Measurements from ENCODE around the gene P2RX4. TPM values are rescaled to one million over a fixed set of nuclear protein-coding genes. Genes with fewer than 3 reads are reported as not detected.
"Not testable (repeated sequence)": the region's sequence is repeated elsewhere in the genome, so short reads cannot be mapped to it uniquely, and the experiment has no call there.

The P2RX4 gene, protein sequence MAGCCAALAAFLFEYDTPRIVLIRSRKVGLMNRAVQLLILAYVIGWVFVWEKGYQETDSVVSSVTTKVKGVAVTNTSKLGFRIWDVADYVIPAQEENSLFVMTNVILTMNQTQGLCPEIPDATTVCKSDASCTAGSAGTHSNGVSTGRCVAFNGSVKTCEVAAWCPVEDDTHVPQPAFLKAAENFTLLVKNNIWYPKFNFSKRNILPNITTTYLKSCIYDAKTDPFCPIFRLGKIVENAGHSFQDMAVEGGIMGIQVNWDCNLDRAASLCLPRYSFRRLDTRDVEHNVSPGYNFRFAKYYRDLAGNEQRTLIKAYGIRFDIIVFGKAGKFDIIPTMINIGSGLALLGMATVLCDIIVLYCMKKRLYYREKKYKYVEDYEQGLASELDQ
- polyA plus RNA-seq (2014; cell fraction: cytosol; rRNA removed): 1.1 and 6.1 TPM in 2 replicates
- polyA plus RNA-seq (2014; cell fraction: nucleus; rRNA removed): 2.0 and 7.7 TPM in 2 replicates

DNA sequence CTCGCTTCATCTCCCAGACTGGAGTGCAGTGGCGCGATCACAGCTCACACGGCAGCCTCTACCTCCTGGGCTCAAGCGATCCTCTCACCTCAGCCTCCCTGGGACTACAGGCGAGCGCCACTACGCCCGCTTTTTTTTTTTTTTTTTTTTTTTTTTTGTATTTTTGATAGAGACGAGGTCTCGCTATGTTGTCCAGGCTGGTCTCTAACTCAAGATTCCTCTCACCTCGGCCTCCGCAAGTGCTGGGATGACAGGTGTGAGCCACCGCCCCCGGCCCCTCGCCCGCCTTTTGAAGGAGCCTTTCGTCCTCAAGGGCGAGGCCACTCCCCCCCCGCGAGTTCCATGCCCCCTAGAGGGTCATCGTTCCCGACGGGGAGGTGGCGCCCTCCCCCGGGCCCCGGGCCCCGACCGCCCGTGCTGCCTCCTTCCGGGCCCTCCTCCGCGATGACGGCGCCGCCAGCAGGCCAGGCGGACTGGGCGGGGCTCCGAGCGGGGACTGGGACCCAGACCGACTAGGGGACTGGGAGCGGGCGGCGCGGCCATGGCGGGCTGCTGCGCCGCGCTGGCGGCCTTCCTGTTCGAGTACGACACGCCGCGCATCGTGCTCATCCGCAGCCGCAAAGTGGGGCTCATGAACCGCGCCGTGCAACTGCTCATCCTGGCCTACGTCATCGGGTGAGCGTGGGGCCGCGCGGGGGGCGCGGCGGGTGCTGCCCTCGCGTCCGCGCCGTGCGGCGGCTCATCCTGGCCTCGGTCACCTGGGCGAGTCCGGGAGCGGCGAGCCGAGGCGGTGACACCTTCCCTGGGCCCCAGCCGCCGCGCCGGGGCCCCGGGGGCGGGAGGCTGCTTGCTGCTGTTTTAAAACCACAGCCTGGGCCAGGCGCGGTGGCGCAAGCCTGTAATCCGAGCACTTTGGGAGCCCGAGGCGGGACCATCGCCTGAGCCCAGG, at the start of gene P2RX4:
Gene P2RX4, plus strand, starts transcription at position 506 of the 949 bp plus-strand sequence. Its CDS starts 36 bp downstream, at position 542.
- peak; percentile 65 for DNase-seq (ENCODE audit: low spot score)

DNA sequence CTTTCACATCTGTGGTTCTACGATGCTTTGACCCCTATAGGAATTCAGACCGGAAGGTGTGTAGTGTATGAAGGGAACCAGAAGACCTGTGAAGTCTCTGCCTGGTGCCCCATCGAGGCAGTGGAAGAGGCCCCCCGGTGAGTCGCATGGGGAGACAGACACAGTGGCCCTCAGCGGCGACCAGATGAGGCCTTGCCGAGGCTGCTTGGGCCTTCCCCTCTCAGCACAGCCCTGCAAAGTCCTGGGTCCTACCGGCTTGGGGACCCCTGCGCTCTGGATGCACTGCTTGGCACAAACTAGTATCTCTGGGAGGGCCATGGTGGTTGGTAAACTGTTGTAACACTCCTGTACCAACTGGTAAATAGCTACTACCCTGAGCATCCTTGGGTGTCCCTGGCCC, 47.5 kb upstream of the P2RX4 start:
- DNase-seq (ENCODE audit: low spot score): no peak

DNA sequence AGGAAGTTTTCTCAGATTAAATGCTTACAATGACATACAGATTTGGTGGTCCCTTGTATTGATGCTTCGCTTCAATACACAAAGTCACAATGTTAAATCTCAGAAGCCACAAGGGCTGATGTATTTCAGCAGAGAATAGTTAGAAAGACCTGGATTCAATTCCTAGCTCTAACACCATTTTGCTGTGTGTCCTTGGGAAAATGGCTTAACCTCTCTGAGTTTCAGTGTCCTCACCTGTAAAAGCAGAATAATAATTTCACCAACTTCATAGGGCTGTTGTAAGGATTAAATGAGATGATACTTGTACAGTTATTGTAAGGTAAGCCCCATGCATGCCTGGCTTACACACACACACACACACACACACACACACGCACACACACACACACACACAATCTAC, 46.9 kb upstream of the P2RX4 start:
- no peak for DNase-seq (ENCODE audit: low spot score)

DNA sequence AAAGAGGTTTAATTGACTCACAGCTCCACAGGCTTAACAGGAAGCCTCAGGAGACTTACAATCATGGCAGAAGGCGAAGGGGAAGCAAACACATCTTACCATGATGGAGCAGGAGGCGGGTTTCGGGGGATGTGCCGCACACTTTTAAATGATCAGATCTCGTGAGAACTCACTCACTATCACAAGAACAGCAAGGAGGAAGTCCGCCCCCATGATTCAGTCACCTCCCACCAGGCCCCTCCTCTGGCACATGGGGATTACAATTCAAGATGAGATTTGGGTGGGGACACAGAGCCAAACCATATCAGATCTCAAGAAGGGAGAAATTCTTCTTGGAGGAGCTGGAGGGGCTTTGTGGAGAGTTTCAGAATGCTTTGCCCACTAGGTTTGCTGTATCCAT, 45.1 kb upstream of the P2RX4 start:
- not testable (repeated sequence) for DNase-seq (ENCODE audit: low spot score)

DNA sequence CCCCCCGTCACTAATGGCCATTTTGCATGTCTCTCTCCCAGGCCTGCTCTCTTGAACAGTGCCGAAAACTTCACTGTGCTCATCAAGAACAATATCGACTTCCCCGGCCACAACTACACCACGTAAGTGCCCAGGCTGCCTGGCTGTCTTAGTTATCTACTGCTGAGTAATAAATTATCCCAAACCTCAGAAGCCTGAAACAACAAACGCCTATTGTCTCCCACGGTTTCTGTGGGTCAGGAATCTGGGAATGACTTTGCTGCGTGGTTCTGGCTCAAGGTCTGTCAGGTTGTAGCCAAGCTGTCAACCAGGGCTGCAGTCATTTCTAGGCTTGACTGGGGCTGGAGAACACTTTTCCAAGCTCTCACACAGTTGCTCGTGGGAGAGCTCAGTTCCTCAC, 44.6 kb upstream of the P2RX4 start:
- no peak for DNase-seq (ENCODE audit: low spot score)

DNA sequence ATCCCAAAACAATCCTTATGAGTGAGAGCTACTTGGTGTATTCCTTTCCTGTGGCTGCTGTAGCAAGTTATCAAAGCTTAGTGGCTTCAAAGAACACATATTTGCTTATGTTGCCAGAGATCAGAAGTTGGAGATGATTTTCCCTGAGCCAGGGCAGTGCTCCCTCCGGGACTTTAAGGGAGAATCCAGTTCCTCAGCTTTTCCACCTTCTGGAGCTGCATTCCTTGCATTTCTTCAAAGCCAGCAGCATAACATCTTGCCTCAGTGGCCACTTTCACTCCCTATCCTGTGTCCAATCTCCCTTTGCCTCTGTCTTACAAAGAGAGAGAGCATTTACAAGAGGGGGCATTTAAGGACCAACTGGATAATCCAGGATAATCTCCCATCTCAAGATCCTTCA, 43.6 kb upstream of the P2RX4 start:
- no peak for DNase-seq (ENCODE audit: low spot score)

DNA sequence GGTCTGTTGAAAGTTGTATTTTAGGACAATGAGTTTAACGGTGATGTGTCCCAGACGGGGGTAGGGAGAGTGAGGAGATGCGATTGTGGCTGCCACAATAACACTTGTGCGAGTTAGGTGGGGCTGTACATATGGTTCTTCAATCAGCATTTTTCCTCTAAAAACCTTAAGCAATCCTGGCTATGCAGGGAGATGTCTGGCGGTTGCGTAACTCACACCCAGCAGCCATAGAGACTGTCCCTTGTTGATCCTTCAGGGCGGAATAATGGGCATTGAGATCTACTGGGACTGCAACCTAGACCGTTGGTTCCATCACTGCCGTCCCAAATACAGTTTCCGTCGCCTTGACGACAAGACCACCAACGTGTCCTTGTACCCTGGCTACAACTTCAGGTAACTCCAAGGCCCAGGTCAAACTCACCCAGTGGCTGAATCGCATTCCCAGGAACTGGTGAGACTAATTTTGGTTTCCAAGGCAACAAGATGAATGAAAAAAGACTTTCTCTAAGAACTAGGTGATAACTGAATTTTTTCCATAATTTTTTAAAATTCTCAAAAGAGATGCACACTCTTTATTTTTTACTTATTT, 42.6 kb upstream of the P2RX4 start:
- DNase-seq (ENCODE audit: low spot score): no peak

DNA sequence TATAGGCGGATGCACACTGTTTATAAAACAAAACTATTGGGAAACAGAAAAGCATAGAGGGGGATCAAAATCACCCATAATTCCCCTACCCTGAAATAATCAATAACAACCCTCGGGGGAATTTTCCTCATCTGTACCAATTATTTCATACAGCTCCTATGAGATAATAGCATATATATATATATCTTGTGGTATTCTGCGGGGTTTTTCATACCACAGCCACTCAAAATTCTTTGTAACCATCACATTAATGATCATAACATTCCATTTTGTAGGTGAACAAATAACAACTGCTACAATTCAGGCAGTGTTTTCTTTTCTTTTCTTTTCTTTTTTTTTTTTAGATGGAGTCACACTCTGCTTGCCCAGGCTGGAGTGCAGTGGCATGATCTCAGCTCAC, 42.0 kb upstream of the P2RX4 start:
- DNase-seq (ENCODE audit: low spot score): no peak

DNA sequence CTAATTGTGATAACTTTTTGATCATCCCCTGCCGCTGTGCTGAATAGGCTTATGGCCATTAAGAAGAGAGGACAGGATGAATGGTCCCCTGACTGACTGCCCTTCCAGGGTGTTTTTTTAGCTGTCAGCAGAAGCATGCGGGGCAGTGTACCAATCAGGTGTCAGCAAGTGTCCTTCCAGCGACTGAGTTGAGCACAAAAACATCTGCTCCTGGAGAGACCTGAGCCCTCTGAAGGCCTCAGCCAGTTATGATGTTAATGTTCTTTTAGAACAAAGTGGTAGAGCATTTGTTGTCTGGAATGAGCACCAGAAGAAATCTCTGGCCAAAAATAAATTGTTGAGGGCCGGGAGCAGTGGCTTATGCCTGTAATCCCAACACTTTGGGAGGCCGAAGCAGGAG, 39.8 kb upstream of the P2RX4 start:
- no peak for DNase-seq (ENCODE audit: low spot score)

DNA sequence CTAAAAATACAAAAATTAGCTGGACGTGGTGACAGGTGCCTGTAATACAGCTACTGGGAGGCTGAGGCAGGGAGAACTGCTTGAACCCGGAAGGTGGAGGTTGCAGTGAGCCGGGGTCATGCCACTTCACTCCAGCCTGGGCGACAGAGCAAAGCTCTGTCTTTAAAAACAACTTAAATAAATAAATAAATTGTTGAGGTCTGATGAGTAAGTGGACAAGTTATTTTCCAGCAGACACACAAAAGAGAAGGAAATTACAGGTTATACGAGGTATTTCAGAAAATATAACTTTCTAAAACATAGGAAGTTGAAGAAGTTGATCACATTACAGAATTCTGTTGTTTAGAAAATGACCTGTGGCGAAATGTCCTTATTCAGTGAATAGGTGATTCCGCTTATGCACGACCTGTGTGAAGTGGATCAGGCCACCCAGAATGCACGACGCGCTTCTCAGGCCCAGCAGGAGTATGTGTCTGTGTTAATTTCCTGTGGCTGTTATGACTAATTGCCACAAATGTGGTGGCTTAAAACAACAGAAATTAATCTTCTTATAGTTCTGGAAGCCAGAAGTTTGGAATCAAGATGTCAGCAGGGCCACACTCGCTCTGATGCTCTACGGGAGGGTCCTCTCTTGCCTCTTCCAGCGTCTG, 39.2 kb upstream of the P2RX4 start:
- DNase-seq (ENCODE audit: low spot score): no peak

DNA sequence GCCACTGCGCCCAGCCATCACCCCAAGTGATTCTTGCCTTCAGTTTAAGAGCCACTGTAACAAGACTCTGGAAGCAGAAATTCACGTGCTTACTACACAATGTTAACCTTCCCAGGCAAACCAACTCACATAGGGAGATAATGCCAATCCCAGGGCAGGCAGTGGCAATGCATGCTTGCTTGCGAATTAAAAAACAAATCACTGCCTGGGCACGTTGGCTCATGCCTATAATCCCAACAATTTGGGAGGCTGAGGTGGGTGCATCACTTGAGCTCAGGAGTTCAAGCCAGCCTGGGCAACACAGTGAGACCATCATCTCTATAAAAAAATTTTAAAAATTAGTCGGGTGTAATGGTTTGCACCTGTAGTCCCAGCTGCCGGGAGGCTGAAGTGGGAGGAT, 37.8 kb upstream of the P2RX4 start:
- DNase-seq (ENCODE audit: low spot score): no peak

DNA sequence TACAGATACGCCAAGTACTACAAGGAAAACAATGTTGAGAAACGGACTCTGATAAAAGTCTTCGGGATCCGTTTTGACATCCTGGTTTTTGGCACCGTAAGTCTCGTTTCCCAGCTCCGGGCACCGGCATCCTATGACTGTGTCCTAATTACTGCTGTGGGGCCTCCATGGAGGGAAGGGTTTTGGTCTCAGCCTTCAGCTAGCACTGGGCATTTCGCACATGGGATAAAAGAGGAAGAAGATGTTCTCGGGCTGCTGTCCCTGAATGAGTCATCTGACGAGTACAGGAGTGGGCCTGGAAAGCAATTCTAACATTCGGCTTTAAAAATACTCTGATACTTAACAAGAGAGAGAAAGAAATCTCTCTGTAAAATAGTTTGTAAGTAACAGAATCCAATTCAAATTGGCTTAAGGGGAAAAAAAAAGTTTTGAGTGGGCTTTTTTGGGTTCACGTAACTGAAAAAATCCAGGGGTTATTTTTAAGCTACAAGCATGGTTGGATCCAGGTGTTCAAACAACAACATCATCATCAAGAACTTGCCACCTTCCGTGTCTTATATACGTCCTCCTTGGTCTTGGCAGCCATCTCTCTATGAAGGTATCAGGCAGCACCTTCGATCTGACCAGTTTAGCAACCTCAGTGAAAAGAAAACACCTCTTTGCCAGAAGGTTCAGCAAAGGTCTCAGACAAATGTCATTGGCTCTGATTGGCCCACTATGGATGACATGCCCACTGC, 34.4 kb upstream of the P2RX4 start:
- DNase-seq (ENCODE audit: low spot score): no peak

DNA sequence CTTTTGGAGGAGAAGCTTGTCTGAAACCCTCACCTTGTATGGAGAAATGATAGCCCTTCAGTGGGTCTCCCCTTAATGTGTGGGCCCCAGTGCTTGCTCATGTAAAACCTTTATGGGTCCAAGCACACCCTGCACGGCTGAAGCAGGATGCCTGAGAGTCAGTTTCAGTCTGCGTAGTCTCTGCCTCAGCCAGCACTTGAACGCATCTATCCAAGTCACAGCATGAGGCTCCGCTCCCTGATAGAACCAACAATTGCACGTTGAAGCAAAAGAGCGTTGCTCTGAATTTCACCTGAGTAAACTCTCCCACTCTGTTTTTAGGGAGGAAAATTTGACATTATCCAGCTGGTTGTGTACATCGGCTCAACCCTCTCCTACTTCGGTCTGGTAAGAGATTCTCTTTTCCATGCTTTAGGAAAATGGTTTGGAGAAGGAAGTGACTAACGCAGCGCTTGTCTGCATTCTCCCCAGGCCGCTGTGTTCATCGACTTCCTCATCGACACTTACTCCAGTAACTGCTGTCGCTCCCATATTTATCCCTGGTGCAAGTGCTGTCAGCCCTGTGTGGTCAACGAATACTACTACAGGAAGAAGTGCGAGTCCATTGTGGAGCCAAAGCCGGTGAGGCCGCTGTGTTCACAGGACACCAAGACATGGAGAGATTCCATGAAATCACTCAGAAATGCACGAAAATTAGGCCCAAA, 33.0 kb upstream of the P2RX4 start:
- DNase-seq (ENCODE audit: low spot score): no peak

DNA sequence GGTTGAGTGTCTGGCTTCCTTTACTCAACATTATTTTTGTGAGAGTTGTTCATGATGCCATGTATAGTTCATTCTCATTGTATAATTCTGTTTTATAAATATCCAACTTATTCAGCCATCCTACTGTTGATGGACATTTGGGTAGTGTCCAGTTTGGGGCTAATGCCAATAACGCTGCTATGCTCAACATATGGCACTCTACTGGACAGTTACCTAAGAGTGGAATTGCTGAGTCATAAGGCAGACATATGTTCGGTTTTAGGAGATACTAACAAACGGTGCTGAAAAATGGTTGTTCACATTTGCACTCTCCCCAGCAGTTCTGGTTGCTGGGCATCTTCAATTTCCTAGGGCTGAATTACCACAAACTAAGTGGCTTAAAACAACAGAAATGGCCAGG, 28.7 kb upstream of the P2RX4 start:
- no peak for DNase-seq (ENCODE audit: low spot score)

DNA sequence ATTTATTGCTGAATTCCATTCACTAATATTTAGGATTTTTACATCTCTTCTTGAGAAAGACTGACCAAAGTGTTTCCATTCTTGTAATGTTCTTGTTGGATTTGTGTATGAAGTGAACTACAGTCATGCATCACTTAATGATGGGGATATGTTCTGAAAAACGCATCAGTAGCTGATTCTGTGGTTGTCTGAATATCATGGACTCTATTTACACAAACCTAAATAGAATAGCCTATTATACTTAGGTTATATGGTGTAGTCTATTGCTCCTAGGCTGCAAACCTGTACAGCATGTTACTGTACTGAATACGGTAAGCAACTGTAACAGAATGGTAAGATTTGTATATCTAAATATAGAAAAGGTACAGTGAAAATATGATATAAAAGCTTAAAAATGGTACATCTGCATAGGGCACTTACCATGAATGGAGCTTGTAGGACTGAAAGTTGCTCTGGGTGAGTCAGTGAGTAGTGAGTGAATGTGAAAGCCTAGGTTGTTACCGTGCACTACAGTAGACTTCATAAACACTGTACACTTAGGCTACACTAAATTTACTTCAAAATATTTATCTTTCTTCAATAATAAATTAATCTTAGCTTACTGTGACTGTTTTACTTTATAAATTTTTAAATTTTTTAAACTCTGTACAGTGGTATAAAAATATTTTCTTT, 27.6 kb upstream of the P2RX4 start:
- DNase-seq (ENCODE audit: low spot score): no peak

DNA sequence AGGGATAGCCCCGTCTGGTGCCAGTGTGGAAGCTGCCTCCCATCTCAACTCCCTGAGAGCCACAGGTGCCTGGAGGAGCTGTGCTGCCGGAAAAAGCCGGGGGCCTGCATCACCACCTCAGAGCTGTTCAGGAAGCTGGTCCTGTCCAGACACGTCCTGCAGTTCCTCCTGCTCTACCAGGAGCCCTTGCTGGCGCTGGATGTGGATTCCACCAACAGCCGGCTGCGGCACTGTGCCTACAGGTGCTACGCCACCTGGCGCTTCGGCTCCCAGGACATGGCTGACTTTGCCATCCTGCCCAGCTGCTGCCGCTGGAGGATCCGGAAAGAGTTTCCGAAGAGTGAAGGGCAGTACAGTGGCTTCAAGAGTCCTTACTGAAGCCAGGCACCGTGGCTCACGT, 25.5 kb upstream of the P2RX4 start:
- DNase-seq (ENCODE audit: low spot score): no peak

DNA sequence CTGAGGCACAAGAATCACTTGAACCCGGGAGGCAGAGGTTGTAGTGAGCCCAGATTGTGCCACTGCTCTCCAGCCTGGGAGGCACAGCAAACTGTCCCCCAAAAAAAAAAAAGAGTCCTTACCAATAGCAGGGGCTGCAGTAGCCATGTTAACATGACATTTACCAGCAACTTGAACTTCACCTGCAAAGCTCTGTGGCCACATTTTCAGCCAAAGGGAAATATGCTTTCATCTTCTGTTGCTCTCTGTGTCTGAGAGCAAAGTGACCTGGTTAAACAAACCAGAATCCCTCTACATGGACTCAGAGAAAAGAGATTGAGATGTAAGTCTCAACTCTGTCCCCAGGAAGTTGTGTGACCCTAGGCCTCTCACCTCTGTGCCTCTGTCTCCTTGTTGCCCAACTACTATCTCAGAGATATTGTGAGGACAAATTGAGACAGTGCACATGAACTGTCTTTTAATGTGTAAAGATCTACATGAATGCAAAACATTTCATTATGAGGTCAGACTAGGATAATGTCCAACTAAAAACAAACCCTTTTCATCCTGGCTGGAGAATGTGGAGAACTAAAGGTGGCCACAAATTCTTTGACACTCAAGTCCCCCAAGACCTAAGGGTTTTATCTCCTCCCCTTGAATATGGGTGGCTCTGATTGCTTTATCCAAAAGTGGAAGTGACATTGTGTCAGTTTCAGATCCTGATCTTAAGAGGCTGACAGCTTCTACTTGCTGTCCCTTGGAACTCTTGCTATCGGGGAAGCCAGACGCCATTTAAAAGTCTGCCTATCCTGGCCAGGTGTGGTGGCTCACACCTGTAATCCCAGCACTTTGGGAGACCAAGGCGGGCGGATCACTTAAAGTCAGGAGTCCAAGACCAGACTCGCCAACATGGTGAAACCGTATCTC, 24.7 kb upstream of the P2RX4 start:
- no peak for DNase-seq (ENCODE audit: low spot score)

DNA sequence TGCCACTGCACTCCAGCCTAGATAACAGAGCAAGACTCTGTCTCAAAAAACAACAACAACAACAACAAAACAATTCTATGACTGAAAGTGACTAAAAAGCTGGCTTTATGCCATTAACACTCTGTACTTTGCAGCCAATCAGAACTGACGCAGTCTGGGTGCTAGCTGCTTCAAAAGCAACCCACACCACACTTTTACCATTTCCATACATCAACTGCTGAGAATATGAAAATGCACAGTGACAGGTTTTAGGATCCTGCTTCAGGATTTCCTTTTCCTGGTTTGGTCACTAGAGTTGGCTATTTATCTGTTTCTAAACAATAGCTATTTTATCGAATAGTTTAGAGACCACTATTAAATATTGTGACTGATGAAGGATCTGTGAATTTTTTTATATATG, 23.1 kb upstream of the P2RX4 start:
- DNase-seq (ENCODE audit: low spot score): no peak

DNA sequence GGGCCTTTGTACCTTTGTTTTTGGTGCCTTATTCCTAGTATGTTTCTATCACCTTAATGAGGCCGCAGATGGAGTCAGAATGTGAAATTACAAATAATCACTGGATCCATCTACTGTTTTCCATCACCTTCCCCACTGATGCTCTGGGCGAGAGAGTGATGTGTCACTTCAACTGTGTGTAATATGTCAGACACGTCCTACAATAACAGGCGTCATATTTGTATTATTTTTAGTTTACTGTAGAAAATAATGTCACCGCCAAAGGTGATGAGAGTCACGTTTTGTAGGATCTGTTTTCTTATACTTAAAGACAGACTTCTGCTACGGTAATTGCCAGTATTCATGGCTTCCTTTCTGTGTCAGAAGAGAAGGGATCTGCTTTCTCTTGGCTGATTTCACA, 22.4 kb upstream of the P2RX4 start:
- no peak for DNase-seq (ENCODE audit: low spot score)

Data from SK-N-DZ (cell line).